Measurements from ENCODE around the gene AP1S2.

DNA sequence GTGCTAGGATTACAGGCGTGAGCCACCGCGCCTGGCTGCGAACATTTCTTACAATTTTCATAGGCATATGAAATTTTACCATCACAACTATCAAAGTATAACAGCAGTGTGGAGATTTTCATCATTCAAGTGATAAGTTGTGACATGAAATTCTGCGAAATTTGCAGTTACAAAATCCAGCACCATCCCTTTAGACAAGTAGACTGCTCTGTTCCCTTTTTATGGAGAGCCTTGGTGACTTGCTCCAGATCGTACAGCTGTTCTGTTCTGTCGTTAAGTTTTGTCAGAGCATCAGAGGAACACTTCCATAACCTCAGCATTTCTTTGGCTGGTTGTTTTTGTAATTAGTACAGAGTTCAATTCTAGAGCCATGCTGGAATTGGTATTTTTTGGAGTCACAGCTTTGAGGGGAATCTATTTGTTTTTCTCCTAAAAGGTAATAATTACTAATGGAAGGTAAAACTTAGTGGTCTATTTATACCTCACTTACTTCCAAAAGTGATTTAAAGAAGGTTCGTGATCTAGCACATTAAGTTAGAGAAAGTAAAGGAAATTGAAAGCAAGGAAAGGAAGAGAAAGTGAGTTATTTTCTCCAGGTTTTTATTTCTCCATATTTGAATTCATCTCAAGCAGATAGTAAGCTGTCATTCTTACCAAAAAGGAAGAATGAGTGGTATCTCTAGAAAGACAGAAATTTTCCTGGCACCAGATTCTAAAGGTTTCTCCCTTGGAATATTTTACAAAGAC is 42.2 kb downstream of the AP1S2 start:
- no peak for TF ChIP-seq CTCF (IDR thresholded peaks at IDR 0.05)
- no peak for TF ChIP-seq EP300 (IDR thresholded peaks at IDR 0.05)
- no peak for TF ChIP-seq POLR2A (IDR thresholded peaks at IDR 0.05)

All from suprapubic skin (tissue), 3 donors.